ENCODE measurements around the gene ACMSD. TPM values are rescaled to one million over a fixed set of nuclear protein-coding genes. Genes with fewer than 3 reads are reported as not detected.

ACMSD gene
- not detected for total RNA-seq

- no peak for TF ChIP-seq CTCF (IDR thresholded peaks at IDR 0.05)
- TF ChIP-seq POLR2A (IDR thresholded peaks at IDR 0.05) = no peak
- intact Hi-C loops (cut with DNase I; ENCODE audit: low total_unique reads) = loop anchor here (10.0 kb wide), 1 partner anchor 1593 kb away; no protein-coding TSS in a partner anchor
- H3K4me3 ChIP-seq (ENCODE audit: low read depth, poor library complexity, severe bottlenecking) = no peak within 1 kb of the TSS
- DNase-seq (ENCODE audit: low spot score in 2 of 2) = no peak
These were observed at the start of gene ACMSD for GRCh38 chr2:134838143-134838620. TSS of gene ACMSD (plus strand) at chr2:134838616. CDS start at chr2:134838683, 67 bp downstream.

GRCh38 chr2:134790487-134790886 lies 47.9 kb upstream of the ACMSD start:
- intact Hi-C loops (cut with DNase I; ENCODE audit: low total_unique reads) = no loop called here
- DNase-seq (ENCODE audit: low spot score in 2 of 2) = no peak
- 86 to 90% methylated on average over 3 of the region's 3 CpGs for WGBS, 2 donors
- H3K4me3 ChIP-seq (ENCODE audit: low read depth, poor library complexity, severe bottlenecking) = no peak overlapping the region
- TF ChIP-seq POLR2A (IDR thresholded peaks at IDR 0.05) (no peak), CTCF (IDR thresholded peaks at IDR 0.05) (no peak)

- DNase-seq (ENCODE audit: low spot score in 2 of 2) = no peak
- H3K4me3 ChIP-seq (ENCODE audit: low read depth, poor library complexity, severe bottlenecking) = no peak overlapping the region
- intact Hi-C loops (cut with DNase I; ENCODE audit: low total_unique reads) = no loop called here
- 74 to 84% methylated on average over 3 of the region's 3 CpGs for WGBS, 2 donors
- TF ChIP-seq POLR2A (IDR thresholded peaks at IDR 0.05) (no peak), CTCF (IDR thresholded peaks at IDR 0.05) (no peak)
These were observed 46.8 kb upstream of the ACMSD start for GRCh38 chr2:134791616-134792015.

- TF ChIP-seq CTCF (IDR thresholded peaks at IDR 0.05) (no peak), POLR2A (IDR thresholded peaks at IDR 0.05) (no peak)
- no peak for DNase-seq (ENCODE audit: low spot score in 2 of 2)
- intact Hi-C loops (cut with DNase I; ENCODE audit: low total_unique reads) = no loop called here
- H3K4me3 ChIP-seq (ENCODE audit: low read depth, poor library complexity, severe bottlenecking) = no peak overlapping the region
- WGBS, 2 donors = 73 to 81% methylated on average over 4 of the region's 4 CpGs
These were observed 46.2 kb upstream of the ACMSD start for GRCh38 chr2:134792186-134792585.

- DNase-seq (ENCODE audit: low spot score in 2 of 2) = no peak
- intact Hi-C loops (cut with DNase I; ENCODE audit: low total_unique reads) = no loop called here
- H3K4me3 ChIP-seq (ENCODE audit: low read depth, poor library complexity, severe bottlenecking) = no peak overlapping the region
- WGBS, 2 donors = 78 to 81% methylated on average over 4 of the region's 4 CpGs
- no peak for TF ChIP-seq CTCF (IDR thresholded peaks at IDR 0.05)
These were observed 42.7 kb upstream of the ACMSD start for GRCh38 chr2:134795765-134796164.

- intact Hi-C loops (cut with DNase I; ENCODE audit: low total_unique reads) = no loop called here
- no peak for DNase-seq (ENCODE audit: low spot score in 2 of 2)
- 49 to 50% methylated on average over 2 of the region's 2 CpGs for WGBS, 2 donors
- TF ChIP-seq POLR2A (IDR thresholded peaks at IDR 0.05) = no peak
- no peak for TF ChIP-seq CTCF (IDR thresholded peaks at IDR 0.05)
- H3K4me3 ChIP-seq (ENCODE audit: low read depth, poor library complexity, severe bottlenecking) = no peak overlapping the region
These were observed 42.0 kb upstream of the ACMSD start for GRCh38 chr2:134796373-134796772.

Measured in lower leg skin (tissue), 4 donors.